GM18517 (cell line): Measurements from ENCODE around the gene DOK5.
"Not testable (repeated sequence)": the region's sequence is repeated elsewhere in the genome, so short reads cannot be mapped to it uniquely, and the experiment has no call there.

Experiments used
- ATAC-seq: cut with Tn5 transposase; IDR thresholded peaks from one replicate; pipeline ENCODE4 v1.9.1; 2021; ENCODE audit warnings: mild to moderate bottlenecking, moderate library complexity; ENCODE audit not compliant: unreplicated experiment

Gene DOK5

GRCh38 chr20:54469952-54470351 is 5.4 kb upstream of the DOK5 start:
- ATAC-seq = no peak

- ATAC-seq = no peak
These were observed 4.7 kb upstream of the DOK5 start for GRCh38 chr20:54470697-54471096.

- ATAC-seq = no peak
These were observed 2.8 kb upstream of the DOK5 start for GRCh38 chr20:54472607-54473006.

- no peak for ATAC-seq
These were observed 2.1 kb upstream of the DOK5 start for GRCh38 chr20:54473340-54473739.

- no peak for ATAC-seq
These were observed 1.3 kb upstream of the DOK5 start for GRCh38 chr20:54474046-54474445.

GRCh38 chr20:54474866-54475265 is 527 bp upstream of the DOK5 start:
- no peak for ATAC-seq

GRCh38 chr20:54476169-54477009 is 996 bp downstream of the DOK5 start:
- ATAC-seq = no peak

- ATAC-seq = no peak
These were observed 2.0 kb downstream of the DOK5 start for GRCh38 chr20:54477191-54477955.

- no peak for ATAC-seq
These were observed 3.9 kb downstream of the DOK5 start for GRCh38 chr20:54479138-54479906.

- not testable (repeated sequence) for ATAC-seq
These were observed 4.5 kb downstream of the DOK5 start for GRCh38 chr20:54479937-54480336.

- no peak for ATAC-seq
These were observed 6.0 kb downstream of the DOK5 start for GRCh38 chr20:54481442-54481841.

- no peak for ATAC-seq
These were observed 10.2 kb downstream of the DOK5 start for GRCh38 chr20:54485631-54486030.

- ATAC-seq = no peak
These were observed 11.2 kb downstream of the DOK5 start for GRCh38 chr20:54486585-54486984.

- ATAC-seq = no peak
These were observed 13.0 kb downstream of the DOK5 start for GRCh38 chr20:54488442-54488841.

- ATAC-seq = no peak
These were observed 16.1 kb downstream of the DOK5 start for GRCh38 chr20:54491506-54491905.

GRCh38 chr20:54494303-54495006 is 19.1 kb downstream of the DOK5 start:
- no peak for ATAC-seq

- no peak for ATAC-seq
These were observed 22.7 kb downstream of the DOK5 start for GRCh38 chr20:54497931-54498718.

- no peak for ATAC-seq
These were observed 23.7 kb downstream of the DOK5 start for GRCh38 chr20:54499111-54499510.

GRCh38 chr20:54502179-54502578 is 26.8 kb downstream of the DOK5 start:
- ATAC-seq = no peak

GRCh38 chr20:54506643-54507042 is 31.2 kb downstream of the DOK5 start:
- no peak for ATAC-seq
